Measurements from ENCODE around the gene ESYT2. TPM values are rescaled to one million over a fixed set of nuclear protein-coding genes. Genes with fewer than 3 reads are reported as not detected.

Gene ESYT2
- polyA plus RNA-seq, 1 donor (not counting 4 experiments of a cell fraction or from before 2014, with no cell fraction given), result 45.9 TPM

GRCh38 chr7:158802535-158803366 lies 26.6 kb downstream of the ESYT2 start:
- H3K79me2 ChIP-seq (ENCODE audit: control insufficient read depth, insufficient read depth, low read length), result peaks cover 68% of the 10 kb centered on the region
- H3K27me3 ChIP-seq (ENCODE audit: control insufficient read depth, extremely low read depth, insufficient read depth, low read length), result no peaks in the 10 kb centered on the region
- DNase-seq (ENCODE audit: low read depth, low spot score), result peak; percentile 56
- H3K9ac ChIP-seq (ENCODE audit: control insufficient read depth, extremely low read depth, insufficient read depth, low read length), result peak overlapping the region; percentile 45
- no peaks in the 10 kb centered on the region for H3K9me1 ChIP-seq (ENCODE audit: control insufficient read depth, extremely low read depth, insufficient read depth, low read length)
- FAIRE-seq, result peak; percentile 46
- H3K4me3 ChIP-seq (ENCODE audit: control insufficient read depth in 2 of 3, extremely low read depth in 1 of 3, insufficient read depth in 2 of 3, low read depth in 1 of 3, low read length in 3 of 3), result peak overlapping the region in 2 of 3 experiments; percentile 47 to 48
- no peak overlapping the region for H2AFZ ChIP-seq (ENCODE audit: control insufficient read depth, low read length)
- H4K20me1 ChIP-seq (ENCODE audit: control insufficient read depth, extremely low read depth, insufficient read depth, low read length), result no peaks in the 10 kb centered on the region
- dilution Hi-C loops (cut with MboI; ENCODE audit: extremely low pct_ligation_motif_present, low sequenced_read_pairs), result no loop called here
- H3K27ac ChIP-seq (ENCODE audit: control insufficient read depth, insufficient read depth, low read length), result peak overlapping the region; percentile 84
- H3K4me1 ChIP-seq (ENCODE audit: control insufficient read depth, extremely low read depth, insufficient read depth, low read length), result peaks cover 16% of the 10 kb centered on the region
- H3K4me2 ChIP-seq (ENCODE audit: control insufficient read depth, extremely low read depth, insufficient read depth, low read depth, low read length), result peak overlapping the region; percentile 82
- no peak for TF ChIP-seq EZH2 (IDR thresholded peaks at IDR 0.05; ENCODE audit: low read length)
- TF ChIP-seq, protein P1, sequence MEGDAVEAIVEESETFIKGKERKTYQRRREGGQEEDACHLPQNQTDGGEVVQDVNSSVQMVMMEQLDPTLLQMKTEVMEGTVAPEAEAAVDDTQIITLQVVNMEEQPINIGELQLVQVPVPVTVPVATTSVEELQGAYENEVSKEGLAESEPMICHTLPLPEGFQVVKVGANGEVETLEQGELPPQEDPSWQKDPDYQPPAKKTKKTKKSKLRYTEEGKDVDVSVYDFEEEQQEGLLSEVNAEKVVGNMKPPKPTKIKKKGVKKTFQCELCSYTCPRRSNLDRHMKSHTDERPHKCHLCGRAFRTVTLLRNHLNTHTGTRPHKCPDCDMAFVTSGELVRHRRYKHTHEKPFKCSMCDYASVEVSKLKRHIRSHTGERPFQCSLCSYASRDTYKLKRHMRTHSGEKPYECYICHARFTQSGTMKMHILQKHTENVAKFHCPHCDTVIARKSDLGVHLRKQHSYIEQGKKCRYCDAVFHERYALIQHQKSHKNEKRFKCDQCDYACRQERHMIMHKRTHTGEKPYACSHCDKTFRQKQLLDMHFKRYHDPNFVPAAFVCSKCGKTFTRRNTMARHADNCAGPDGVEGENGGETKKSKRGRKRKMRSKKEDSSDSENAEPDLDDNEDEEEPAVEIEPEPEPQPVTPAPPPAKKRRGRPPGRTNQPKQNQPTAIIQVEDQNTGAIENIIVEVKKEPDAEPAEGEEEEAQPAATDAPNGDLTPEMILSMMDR (optimal IDR thresholded peaks at IDR 0.05 in 1 of 3, IDR thresholded peaks at IDR 0.05 in 1 of 3, conservative IDR thresholded peaks at IDR 0.05 in 1 of 3; ENCODE audit: extremely low read depth in 1 of 3, insufficient read depth in 2 of 3, low read length in 3 of 3), result no peak
- no peaks in the 10 kb centered on the region for H3K9me3 ChIP-seq (ENCODE audit: control insufficient read depth, low read depth, low read length)
- H3K36me3 ChIP-seq (ENCODE audit: control insufficient read depth in 2 of 2, extremely low read depth in 1 of 2, insufficient read depth in 2 of 2, low read length in 2 of 2), result peaks cover 3 to 5% of the 10 kb centered on the region in 2 experiments

DNA sequence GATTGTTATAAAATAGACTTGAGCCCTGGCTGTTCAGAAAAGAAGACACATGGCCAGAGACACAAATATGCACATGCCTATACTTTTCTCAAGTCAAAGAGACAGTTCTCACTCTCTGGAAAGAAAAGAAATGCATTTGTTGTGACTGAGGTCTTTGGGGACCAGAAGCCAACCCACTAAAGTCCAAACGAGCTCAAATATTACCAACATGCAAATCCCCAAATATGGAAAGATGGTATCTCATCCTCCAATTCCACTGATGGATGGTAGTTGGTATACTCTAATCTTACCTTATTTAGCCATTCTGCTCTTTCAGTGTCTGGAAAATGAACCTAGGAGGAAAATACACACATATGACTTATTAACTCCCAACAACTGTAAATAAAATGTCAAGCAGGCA lies 30.6 kb downstream of the ESYT2 start:
- H2AFZ ChIP-seq (ENCODE audit: control insufficient read depth, low read length), result no peak overlapping the region
- H3K4me3 ChIP-seq (ENCODE audit: control insufficient read depth in 2 of 3, extremely low read depth in 1 of 3, insufficient read depth in 2 of 3, low read depth in 1 of 3, low read length in 3 of 3), result no peak overlapping the region
- H4K20me1 ChIP-seq (ENCODE audit: control insufficient read depth, extremely low read depth, insufficient read depth, low read length), result no peaks in the 10 kb centered on the region
- dilution Hi-C loops (cut with MboI; ENCODE audit: extremely low pct_ligation_motif_present, low sequenced_read_pairs), result no loop called here
- H3K9me1 ChIP-seq (ENCODE audit: control insufficient read depth, extremely low read depth, insufficient read depth, low read length), result no peaks in the 10 kb centered on the region
- H3K4me1 ChIP-seq (ENCODE audit: control insufficient read depth, extremely low read depth, insufficient read depth, low read length), result peaks cover 16% of the 10 kb centered on the region
- FAIRE-seq (no peak), DNase-seq (ENCODE audit: low read depth, low spot score) (no peak)
- H3K27me3 ChIP-seq (ENCODE audit: control insufficient read depth, extremely low read depth, insufficient read depth, low read length), result no peaks in the 10 kb centered on the region
- H3K4me2 ChIP-seq (ENCODE audit: control insufficient read depth, extremely low read depth, insufficient read depth, low read depth, low read length), result no peak overlapping the region
- H3K27ac ChIP-seq (ENCODE audit: control insufficient read depth, insufficient read depth, low read length), result no peak overlapping the region
- no peak for TF ChIP-seq EZH2 (IDR thresholded peaks at IDR 0.05; ENCODE audit: low read length)
- TF ChIP-seq, protein P1 (optimal IDR thresholded peaks at IDR 0.05 in 1 of 3, IDR thresholded peaks at IDR 0.05 in 1 of 3, conservative IDR thresholded peaks at IDR 0.05 in 1 of 3; ENCODE audit: extremely low read depth in 1 of 3, insufficient read depth in 2 of 3, low read length in 3 of 3), result no peak
- H3K79me2 ChIP-seq (ENCODE audit: control insufficient read depth, insufficient read depth, low read length), result peaks cover 42% of the 10 kb centered on the region
- H3K9ac ChIP-seq (ENCODE audit: control insufficient read depth, extremely low read depth, insufficient read depth, low read length), result no peak overlapping the region
- no peaks in the 10 kb centered on the region for H3K9me3 ChIP-seq (ENCODE audit: control insufficient read depth, low read depth, low read length)
- H3K36me3 ChIP-seq (ENCODE audit: control insufficient read depth in 2 of 2, extremely low read depth in 1 of 2, insufficient read depth in 2 of 2, low read length in 2 of 2), result peaks cover 14 to 17% of the 10 kb centered on the region in 2 experiments
